ENCODE results near the gene PLIN5.
"Not testable (repeated sequence)": the region's sequence is repeated elsewhere in the genome, so short reads cannot be mapped to it uniquely, and the experiment has no call there.

PLIN5 gene

GRCh38 chr19:4567584-4568071 lies 32.6 kb upstream of the PLIN5 start:
- DNase-seq = peak; percentile 64

DNA sequence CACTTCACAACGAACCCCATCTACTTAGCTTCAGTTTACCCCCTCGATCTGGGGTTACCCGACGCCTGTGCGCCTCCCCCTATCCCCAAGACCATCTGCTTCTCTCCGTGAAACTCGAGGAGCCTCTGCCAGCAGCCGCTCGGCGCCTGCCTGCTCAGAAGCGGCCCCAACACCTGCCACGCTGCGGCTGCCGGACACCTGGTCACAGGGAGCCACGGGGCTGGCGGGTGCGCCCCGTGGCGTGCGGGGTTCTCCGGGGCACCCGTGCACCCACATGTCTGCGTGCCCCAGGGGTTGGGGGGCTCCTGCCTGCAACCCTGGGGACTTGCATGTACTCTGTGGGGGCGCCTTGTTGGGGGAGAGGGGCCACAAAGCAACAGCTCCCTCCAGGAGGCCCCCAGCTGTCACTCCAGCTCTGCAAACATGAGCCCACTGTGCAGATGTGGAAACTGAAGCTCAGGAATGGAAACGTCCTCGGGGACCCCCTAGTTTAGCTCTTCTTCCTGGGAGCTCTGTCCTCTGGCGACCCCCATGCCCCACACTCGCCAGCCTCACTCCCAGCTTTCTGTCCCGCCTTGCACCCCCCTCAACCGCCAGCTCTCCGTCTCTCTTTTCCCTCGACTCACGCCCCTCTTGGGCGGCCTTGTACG lies 31.5 kb upstream of the PLIN5 start:
- no peak for DNase-seq

GRCh38 chr19:4563562-4563961 lies 28.5 kb upstream of the PLIN5 start:
- DNase-seq = not testable (repeated sequence)

DNA sequence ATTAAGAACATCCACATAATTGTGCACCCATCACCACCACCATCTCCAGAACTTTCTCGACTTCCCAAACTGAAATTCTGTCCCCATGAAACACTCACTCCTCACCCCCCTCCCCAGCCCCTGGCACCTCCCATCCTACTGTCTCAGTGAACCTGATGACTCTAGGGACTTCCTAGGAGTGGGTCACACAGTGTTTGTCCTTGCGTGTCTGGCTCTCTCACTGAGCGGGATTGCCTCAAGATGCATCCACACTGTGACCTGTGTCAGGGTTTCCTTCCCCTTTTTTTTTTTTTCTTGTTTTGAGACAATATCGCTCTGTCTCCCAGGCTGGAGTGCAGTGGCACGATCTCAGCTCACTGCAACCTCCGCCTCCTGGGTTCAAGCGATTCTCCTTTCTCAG lies 27.1 kb upstream of the PLIN5 start:
- DNase-seq = not testable (repeated sequence)

DNA sequence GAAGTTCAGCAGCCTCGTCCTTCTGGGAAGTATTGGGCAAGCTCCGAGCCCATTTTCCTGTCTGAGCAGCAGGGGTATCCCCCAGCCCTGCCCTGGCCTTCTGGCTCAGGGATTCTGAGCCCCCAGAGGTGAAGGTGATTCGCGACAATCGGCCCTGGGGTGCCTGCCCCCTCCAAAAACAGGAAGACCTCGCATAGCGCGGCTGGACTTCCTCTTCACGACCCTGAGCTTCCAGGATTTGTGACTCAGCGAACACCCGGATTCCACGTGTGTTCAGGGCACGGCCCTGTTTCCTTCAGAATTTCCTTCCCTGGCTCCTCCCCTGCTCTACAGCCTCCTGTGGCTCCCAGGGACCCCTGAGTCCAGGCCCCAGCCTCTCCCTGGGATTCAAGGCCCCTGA lies 24.5 kb upstream of the PLIN5 start, which contains the start of gene SEMA6B:
SEMA6B (minus strand) TSS at position 116 of the 400 bp plus-strand sequence. CDS start 1,227 bp downstream, outside the sequence.
- no peak for DNase-seq

DNA sequence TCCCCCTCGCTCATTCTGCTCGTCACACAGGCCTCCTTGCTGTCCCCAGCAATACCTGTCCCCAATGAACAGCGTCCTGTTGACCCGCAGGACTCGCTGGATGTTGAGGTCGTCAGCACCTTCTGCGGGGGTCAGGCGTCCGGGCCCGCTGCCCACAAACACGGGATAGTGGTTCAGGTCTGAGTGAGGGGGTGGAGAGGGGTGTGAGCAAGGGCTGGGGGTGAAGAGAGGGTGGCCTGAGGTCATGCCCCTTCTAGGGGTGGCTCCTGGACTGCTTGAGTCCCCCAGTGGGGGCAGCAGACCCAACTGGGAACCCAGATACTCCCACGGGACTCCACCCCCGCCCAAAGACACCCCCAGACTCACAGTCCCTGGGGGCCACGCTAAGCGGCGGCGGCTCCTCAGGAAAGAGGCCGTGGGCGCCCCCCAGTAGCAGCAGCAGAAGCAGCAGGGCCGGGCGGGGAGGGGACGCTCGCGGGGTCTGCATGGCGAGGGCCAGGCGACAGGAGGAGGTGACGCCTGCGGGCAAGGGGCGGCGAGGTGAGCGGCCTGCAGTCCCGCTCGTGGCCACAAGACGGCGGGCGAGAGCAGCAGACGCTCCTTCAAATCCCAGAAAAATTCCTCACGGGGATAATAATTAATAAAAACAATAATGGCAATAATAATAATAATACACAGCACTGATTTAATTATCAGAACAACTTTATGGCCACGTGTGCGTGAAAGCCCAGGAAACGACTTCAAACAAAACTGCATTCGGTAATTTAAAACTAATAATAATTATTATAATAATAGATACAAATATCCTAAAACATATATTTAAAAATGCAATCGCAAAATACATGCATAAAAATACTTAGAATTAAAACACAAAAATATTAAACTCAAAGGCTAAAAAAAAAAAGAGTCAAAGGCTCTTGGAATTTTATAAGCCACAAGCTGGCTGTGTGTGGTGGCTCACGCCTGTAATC lies 23.2 kb upstream of the PLIN5 start:
- DNase-seq = peak; percentile 34

GRCh38 chr19:4557144-4557970 lies 22.3 kb upstream of the PLIN5 start:
- DNase-seq = no peak

DNA sequence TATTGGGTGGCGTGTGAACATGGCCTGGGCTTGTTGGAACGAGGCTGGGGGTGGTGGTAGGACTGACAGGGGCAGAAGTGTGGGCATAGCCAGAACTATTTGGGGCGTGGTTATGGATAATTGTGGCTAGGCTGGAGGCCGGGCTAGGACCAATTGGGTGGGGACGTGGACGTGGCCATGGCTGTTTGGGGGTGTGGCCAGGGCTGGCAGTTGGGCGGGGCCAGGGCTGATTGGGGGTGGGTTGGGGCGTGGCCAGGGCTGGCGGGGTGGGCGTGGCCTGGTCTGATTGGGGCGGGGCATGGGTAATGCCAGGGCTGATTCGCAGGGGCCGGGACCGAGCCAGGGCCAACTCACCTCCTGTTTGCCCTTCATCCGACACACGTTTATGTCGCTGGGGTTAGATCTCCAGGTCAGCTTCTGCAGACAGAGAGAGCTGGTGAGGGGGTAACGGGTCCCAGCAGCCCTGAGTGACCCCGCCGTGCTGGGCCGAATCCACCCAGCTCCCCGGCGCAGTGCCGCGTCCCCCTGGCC lies 21.6 kb upstream of the PLIN5 start:
- no peak for DNase-seq

DNA sequence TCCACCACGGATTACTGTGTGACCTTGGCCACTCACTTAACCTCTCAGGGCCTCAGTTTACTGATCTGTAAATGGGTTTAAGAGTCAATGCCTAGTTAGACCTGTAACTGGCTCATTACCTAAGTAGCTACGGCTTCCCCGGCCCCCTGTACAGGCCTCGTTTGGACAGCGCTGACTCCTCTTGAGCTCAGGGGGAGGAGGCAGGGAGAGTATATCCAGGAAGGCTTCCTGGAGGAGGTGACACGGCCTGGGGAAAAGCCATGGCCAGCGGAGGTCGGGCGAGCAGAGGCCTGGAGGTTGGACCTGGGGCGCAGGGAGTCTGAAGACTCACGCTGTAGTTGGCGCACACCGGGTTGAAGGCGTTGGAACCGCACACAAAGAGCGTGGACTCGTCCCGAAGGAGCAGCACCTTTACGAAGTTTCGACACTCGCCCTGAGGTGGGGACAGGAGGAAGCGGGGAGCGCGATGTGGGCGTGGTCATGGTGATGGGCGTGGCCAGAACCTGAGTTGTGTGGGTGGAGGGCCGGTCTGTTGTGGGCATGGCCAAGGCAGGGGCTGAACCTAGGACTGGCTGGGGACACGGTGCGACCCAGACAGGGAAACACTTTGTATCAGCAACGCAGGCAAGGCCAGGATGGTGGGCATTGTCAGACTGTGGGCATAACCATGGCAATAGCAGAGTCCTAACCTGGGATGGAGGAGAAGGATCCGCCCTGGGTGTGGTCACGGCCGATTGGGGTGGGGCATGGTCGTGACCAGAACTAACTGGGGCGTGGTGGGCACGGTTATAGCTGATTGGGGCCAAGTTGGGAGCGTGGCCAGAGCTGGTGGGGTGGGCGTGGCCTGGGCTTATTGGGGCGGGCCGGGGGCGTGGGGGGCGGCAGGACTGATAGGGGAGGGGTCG lies 20.9 kb upstream of the PLIN5 start:
- no peak for DNase-seq

DNA sequence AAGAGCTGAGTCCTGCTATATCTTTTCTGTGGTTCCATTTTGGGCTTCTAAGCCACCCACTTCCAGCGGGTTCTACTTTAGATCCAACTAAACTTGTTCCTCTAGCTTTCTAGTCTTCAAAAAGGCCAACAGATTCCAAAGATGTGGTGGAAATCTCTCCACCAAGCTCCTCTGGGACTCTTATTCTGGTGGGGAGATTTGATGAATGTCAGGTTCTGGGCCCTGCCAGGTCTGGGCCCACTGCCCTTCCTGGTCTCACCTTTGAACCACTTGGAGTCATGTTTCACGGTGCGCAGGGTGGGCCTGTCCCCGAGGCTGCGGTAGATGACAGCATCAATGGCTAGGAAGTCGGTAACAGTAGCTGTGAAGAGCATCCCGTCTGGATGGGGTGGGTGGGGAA lies 19.7 kb upstream of the PLIN5 start:
- DNase-seq = no peak

- DNase-seq = no peak
Observed at GRCh38 chr19:4553775-4554174, 18.8 kb upstream of the PLIN5 start.

DNA sequence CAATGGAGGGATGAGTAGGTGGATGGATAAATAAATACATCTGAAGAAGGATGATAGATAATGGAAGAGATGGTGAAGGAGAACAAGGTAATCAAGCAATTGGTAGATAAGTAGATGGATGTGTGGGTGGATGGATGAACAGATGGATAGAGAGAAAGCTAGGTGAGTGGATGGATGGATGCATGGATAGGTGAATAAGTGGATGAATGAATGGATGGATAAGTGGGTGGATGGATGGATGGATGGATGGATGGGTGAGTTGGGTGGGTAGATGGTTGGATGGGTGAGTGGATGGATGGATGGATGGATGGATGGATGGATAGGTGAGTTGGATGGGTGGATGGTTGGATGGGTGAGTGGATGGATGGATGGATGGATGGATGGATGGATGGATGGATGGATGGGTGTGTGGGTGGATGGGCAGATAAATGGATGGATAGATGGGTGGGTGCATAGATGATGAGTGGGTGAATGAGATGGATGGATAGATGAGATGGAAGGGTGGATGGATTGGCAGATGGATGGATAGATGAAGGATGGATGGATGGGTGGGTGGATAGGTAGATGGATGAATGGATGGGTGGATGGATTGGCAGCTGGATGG lies 18.2 kb upstream of the PLIN5 start:
- DNase-seq = no peak

DNA sequence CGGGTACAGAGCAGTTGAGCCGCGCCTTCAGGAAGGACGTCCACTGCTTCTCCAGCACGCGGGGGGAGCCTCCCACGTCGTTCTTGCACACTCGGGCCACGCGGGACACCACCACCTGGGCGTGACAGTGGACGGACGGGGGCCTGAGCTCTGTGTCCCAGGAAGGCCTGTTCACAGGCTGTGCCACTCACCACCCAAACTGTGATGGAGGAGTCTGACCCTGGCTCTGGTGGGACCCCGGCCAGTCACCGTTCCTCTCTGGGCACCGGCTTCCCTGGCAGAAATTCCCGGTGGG lies 17.4 kb upstream of the PLIN5 start:
- DNase-seq = no peak

GRCh38 chr19:4550479-4551050 lies 15.5 kb upstream of the PLIN5 start:
- DNase-seq = no peak

DNA sequence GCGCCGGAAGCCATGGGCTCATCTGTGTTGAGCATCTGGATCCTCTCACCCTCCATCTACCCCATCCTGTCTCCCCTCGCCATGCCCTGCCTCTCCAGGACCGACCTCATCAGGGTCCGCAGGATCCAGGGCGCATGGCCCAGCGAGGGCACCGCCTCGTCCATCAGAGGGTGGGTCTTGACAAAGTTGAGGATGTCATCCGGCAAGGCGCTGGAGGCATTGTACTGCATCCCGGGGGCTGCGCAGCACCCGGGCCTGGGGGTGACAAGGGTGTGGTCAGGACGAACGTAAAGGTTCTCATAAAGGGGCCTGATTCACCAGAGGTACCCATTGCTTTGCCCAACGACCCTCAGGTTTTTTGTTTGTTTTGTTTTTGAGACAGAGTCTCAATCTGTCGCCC lies 15.0 kb upstream of the PLIN5 start:
- no peak for DNase-seq

GRCh38 chr19:4548238-4548584 lies 13.2 kb upstream of the PLIN5 start:
- DNase-seq = no peak

DNA sequence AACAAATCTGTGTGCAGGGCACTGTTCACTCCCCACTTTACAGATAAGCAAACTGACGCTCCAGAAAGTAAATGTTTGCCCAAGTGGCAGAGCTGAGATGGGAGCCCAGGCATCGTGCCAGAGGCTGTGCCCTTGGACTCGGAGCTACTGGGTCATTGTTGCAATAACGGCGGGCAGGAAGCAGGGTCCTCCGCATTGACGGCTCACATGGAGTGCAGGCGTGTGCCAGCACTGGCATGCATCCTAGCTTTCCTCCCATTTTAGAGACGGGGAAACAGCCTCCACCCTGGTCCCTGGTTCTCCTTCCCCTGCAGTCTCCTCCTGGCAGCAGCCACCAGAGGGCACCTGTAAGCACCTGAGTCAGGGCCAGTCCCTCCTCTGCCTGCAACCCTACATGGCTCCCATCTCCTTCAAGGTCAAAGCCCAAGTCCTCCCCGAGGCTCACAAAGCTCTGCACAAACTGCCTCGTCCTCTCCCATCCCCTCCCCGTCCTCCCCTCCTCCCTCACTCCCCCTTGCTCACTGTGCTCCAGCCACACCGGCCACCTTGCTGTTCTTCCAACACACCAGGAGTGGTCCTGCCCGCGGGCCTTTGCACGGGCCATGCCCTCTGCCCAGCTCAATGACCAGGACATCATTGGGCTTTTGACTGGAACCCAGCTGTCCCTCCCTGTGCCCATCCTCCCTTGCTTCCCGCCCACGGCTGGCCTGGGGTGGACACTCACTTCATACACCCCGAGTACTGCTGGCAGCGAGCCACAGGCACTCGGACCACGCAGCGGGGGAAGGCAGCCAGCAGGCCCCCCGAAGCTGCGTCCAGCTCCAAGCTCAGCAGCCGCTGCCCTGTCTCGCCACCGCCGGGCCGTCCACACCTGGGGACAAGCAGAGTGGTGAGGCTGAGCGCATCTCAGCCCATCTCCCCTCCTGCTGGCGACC lies 12.5 kb upstream of the PLIN5 start:
- DNase-seq = no peak

DNA sequence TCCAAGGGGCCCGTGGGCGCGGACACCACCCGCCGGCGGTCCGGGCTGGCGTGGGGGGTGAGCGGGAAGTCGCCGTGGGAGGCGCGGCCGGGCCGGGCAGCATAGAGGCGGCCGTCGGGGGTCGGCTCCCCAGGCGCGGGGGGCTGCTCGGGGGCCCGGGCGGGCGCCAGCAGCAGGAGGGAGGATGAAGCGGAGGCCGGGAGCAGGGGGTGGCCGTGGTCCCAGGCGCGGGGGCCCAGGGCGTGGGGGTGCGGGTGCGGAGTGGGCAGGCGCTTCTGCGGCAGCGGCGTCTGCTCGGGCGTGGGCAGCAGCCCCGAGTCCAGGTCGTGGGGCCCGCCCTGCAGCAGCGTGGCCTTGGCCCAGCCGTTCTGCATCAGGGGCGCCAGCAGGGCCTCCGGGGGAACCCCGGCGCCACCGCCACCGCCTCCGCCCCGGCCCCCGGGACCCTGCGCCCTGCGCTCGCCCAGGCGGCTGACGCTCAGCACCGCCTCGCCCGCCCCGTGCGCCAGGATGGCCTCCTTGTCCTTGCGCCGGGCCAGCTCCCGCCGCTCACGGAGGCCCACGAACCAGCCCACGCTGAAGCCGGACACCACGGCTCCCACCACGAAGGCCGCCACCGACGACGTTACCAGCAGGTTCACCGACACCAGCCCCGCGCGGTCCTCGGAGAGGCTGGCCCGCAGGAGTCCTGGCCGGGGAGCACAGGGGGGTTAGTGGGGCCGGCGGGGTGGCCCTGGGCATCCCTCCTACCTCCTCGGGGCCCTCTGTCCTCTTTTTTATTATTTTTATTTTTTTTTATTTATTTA lies 9.0 kb upstream of the PLIN5 start:
- no peak for DNase-seq

Data from T-helper 9 cell (primary cell).